Uterus (tissue), 4 donors: ENCODE data around the gene GPR61. TPM values are rescaled to one million over a fixed set of nuclear protein-coding genes. Genes with fewer than 3 reads are reported as not detected.
A peak's percentile ranks its signal among the peaks of the same experiment; 100 is the strongest.

Experiments
- DNase-seq, 2 donors: peaks; one replicate each; pipeline ENCODE4 v3.0.0-alpha.2; 2019 to 2020
- H3K27ac ChIP-seq, 2 donors: fragments of 200-600 bp; sonication (generic); 1 replicate in 1 of 2; 2 replicates in 1 of 2; pipeline ENCODE4 v1.5.1; 2016 to 2018
- H3K27me3 ChIP-seq, 2 donors: fragments of 200-600 bp; sonication (generic); one replicate each; pipeline ENCODE4 v1.5.1; 2018 to 2019; ENCODE audit warnings: control low read depth in 1 of 2
- H3K36me3 ChIP-seq, 2 donors: fragments of 200-600 bp; sonication (generic); one replicate each; pipeline ENCODE4 v1.5.1; 2019; ENCODE audit warnings: control low read depth in 1 of 2
- H3K4me1 ChIP-seq, 2 donors: fragments of 200-600 bp; sonication (generic); one replicate each; pipeline ENCODE4 v1.5.1; 2018 to 2019; ENCODE audit warnings: control low read depth in 1 of 2
- H3K4me3 ChIP-seq, 2 donors: fragments of 200-600 bp; sonication (generic); 1 replicate in 1 of 2; 2 replicates in 1 of 2; pipeline ENCODE4 v1.5.1; 2018 to 2019; ENCODE audit warnings: mild to moderate bottlenecking in 1 of 2
- H3K9me3 ChIP-seq, 2 donors: fragments of 200-600 bp; sonication (generic); one replicate each; pipeline ENCODE4 v1.5.1; 2019; ENCODE audit warnings: control low read depth in 1 of 2
- POLR2A ChIP-seq, 2 donors: fragments of 450-650 bp; IDR thresholded peaks; one replicate each; pipeline ENCODE4 v1.6.1; 2016; ENCODE audit warnings: antibody characterized with exemption in 2 of 2, mild to moderate bottlenecking in 1 of 2, moderate library complexity in 1 of 2
- intact Hi-C: fragments of 100-400 bp; cut with DNase I; formaldehyde crosslinking; loops from one replicate; pipeline ENCODE4 v1.15.1; 2023; ENCODE audit warnings: low total_unique reads
- total RNA-seq, 4 donors: library from RNA; depleted of rRNA in 3 of 4; stranded (reverse); fragments of >200 nt in 3 of 4; gene quantifications; one replicate each; pipeline versions ENCODE4 v1.1.0 to v1.2.4, GENCODE V29; 2014 to 2023
- TF ChIP-seq, protein P1 (sequence below), 4 experiments: fragments of 200-600 bp in 2 of 4; fragments of 450-650 bp in 2 of 4; sonication (generic) in 2 of 4; IDR thresholded peaks; one replicate each; pipeline ENCODE4 v1.5.1; 2016 to 2019; ENCODE audit warnings: antibody characterized with exemption in 4 of 4, mild to moderate bottlenecking in 2 of 4, moderate library complexity in 1 of 4
- donor health status: DM: yes; HTN: yes; CAD: no.

The GPR61 gene
- total RNA-seq, 4 donors from 2014 or later: 0.41 TPM; not detected in 3

DNA sequence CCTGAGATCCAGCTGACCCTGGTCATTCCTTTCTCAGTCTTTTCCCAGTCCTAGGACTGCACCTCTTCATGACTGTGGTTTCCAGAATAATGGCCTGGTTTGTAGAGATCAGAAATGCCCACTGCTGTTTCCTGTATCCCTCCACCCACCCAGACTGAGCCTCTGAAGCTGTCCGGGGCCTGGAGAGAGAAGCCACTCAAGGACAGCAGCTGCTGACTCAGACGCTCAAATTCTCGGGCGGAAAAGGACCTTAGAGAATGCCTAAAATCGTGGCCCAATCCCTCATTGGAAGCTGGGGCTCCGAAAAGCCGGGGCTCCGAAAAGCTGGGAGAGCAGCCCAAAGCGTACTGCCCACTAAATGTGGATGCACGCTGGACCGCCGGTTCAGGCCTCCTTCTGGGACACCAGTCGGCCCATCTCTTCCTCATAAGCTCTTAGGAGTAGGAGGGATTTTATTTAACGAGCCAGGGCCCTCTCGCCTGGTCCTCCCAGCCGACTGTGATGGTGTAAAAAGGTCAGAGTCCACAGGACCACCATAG is 7.8 kb upstream of the GPR61 start:
- intact Hi-C loops: loop anchor here (2.0 kb wide), 1 partner anchor 41 kb away; no protein-coding TSS in a partner anchor
- Histone ChIP-seq H3K27ac (no peak overlapping the region), H3K4me3 (no peak overlapping the region), H3K9me3 (no peaks in the 10 kb centered on the region), H3K36me3 (no peaks in the 10 kb centered on the region), H3K27me3 (no peaks in the 10 kb centered on the region), H3K4me1 (no peaks in the 10 kb centered on the region)
- TF ChIP-seq, protein P1, sequence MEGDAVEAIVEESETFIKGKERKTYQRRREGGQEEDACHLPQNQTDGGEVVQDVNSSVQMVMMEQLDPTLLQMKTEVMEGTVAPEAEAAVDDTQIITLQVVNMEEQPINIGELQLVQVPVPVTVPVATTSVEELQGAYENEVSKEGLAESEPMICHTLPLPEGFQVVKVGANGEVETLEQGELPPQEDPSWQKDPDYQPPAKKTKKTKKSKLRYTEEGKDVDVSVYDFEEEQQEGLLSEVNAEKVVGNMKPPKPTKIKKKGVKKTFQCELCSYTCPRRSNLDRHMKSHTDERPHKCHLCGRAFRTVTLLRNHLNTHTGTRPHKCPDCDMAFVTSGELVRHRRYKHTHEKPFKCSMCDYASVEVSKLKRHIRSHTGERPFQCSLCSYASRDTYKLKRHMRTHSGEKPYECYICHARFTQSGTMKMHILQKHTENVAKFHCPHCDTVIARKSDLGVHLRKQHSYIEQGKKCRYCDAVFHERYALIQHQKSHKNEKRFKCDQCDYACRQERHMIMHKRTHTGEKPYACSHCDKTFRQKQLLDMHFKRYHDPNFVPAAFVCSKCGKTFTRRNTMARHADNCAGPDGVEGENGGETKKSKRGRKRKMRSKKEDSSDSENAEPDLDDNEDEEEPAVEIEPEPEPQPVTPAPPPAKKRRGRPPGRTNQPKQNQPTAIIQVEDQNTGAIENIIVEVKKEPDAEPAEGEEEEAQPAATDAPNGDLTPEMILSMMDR (IDR thresholded peaks at IDR 0.05): no peak
- TF ChIP-seq POLR2A (IDR thresholded peaks at IDR 0.05): no peak
- no peak for DNase-seq

DNA sequence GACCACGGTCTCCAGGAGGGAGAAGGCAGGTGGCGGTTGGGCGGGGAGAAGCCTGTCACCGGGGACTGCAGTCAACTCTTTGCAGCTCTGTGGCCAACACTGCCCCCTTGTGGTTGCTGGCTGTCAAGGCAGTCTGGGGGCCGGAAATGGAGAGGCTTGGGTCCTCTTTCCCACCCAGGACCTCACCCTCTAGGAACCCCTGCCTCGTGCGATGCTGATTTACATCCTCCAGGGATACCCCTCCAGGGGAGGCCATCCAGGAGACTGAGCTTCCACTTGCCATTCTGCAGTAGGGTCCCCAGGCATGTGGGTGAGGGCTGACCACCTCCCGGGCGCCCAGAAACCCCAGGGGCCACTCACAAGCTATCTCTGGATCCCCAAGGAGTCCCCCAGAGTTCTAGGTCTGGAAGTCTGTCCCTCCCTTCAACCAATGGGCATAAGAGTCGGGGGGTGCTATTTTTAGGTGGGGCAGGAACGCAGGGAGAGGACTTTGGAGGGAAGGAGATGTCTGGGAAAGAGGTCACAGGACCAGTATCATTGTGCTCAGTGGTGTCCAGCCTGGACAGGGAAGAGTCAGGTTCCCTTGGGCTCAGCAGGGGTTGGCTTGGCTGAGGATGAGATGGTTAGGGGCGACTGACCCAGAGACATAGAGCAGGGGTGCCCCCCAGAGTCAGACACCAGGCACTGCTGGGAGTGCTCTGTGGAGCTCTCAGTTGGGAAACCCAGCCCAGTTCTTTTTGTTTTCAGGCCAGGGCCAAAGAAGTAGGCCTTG is 7.1 kb upstream of the GPR61 start:
- Histone ChIP-seq H3K27ac (no peak overlapping the region), H3K9me3 (no peaks in the 10 kb centered on the region), H3K4me1 (no peaks in the 10 kb centered on the region), H3K36me3 (no peaks in the 10 kb centered on the region), H3K4me3 (no peak overlapping the region), H3K27me3 (no peaks in the 10 kb centered on the region)
- DNase-seq: peak; percentile 80 to 85
- intact Hi-C loops: loop anchor here (2.0 kb wide), 1 partner anchor 42 kb away; no protein-coding TSS in a partner anchor
- TF ChIP-seq, protein P1 (IDR thresholded peaks at IDR 0.05): peak; percentile 96 to 99 (median 97)
- TF ChIP-seq POLR2A (IDR thresholded peaks at IDR 0.05): no peak

DNA sequence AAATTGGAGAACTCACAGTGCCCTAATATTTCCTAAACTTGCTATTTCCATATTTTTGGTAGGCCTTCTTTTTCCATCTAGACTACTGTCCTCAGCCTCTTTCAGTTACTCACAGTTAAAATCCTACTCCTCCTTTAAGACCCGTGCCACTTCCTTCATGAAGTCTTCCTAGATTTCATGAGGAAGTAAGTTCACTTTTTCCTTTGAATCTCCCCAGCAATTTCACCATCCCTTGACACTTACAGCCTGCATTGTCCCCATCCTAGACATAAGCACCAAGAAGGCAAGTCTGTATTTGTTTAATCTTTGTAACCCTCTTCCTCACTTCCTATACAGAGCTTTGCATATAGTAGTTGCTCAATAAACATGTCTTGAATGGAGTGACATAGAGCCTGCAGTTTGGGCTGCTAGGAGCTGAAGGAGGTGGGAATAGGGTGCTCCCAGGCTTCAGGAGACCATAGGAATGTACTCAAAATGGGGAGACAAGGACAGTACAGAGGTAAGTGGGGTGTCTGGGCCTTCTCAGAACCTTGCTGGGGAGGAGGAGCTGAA is 5.3 kb upstream of the GPR61 start:
- no peaks in the 10 kb centered on the region for H3K27me3 ChIP-seq
- no peaks in the 10 kb centered on the region for H3K4me1 ChIP-seq
- no peak for DNase-seq
- no peaks in the 10 kb centered on the region for H3K9me3 ChIP-seq
- no peak overlapping the region for H3K4me3 ChIP-seq
- H3K27ac ChIP-seq: no peak overlapping the region
- no peaks in the 10 kb centered on the region for H3K36me3 ChIP-seq
- TF ChIP-seq, protein P1 (IDR thresholded peaks at IDR 0.05): no peak
- no peak for TF ChIP-seq POLR2A (IDR thresholded peaks at IDR 0.05)
- intact Hi-C loops: no loop called here

DNA sequence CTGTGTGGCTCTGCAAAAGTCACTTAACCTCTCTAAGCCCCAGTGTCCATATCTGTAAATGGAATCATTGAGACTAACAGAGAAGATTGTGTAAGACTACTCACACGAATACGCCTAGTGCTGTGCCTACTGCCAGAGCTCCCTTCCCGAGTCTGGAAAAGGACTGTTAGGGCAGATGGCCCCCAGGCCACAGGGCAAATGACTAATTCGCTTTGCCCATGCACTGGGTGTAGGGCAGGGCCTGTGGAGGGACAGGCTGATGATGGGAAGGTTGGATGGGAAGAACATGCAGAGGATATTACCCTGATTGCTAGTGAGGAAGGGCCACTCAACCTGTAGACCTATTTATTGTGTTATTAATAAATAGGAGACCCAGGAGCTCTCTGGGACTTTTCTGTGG is 4.2 kb upstream of the GPR61 start:
- Histone ChIP-seq H3K9me3 (no peaks in the 10 kb centered on the region), H3K4me1 (no peaks in the 10 kb centered on the region), H3K27me3 (no peaks in the 10 kb centered on the region), H3K27ac (peak overlapping the region; percentile 0 to 53), H3K36me3 (no peaks in the 10 kb centered on the region), H3K4me3 (no peak overlapping the region)
- intact Hi-C loops: no loop called here
- DNase-seq: no peak
- no peak for TF ChIP-seq POLR2A (IDR thresholded peaks at IDR 0.05)
- TF ChIP-seq, protein P1 (IDR thresholded peaks at IDR 0.05): no peak

DNA sequence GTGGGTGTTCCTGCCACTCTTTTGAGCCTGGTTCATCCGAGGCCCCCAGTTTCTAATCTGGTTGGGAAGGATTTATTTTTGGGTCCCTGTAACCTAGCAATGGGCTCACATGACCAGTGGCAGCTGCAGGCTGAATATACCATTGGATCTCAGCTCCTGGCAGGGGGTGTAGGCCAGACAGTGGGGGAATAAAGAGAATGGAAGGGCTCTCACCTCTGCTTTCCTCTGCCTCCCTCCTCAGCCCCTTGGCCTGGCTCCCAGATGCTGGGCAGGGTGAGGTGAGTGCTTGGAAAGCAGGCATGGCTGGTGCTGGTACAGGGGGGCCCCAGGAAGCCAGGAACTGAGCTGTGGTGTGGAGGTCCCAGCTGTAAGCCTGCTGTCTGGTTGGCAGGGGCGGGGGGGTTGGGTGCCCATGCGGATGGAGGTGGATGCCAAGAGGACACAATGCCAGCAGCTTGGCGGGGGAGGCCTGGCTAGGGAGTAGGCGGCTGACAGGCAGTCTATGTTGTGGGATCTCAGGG is 3.6 kb upstream of the GPR61 start:
- TF ChIP-seq POLR2A (IDR thresholded peaks at IDR 0.05): no peak
- TF ChIP-seq, protein P1 (IDR thresholded peaks at IDR 0.05): no peak
- no peaks in the 10 kb centered on the region for H3K36me3 ChIP-seq
- H3K27me3 ChIP-seq: no peaks in the 10 kb centered on the region
- no peak overlapping the region for H3K4me3 ChIP-seq
- no peaks in the 10 kb centered on the region for H3K9me3 ChIP-seq
- peak; percentile 34 to 36 for DNase-seq
- H3K4me1 ChIP-seq: no peaks in the 10 kb centered on the region
- peak overlapping the region; percentile 0 to 53 for H3K27ac ChIP-seq
- intact Hi-C loops: no loop called here
